Measurements from ENCODE around the gene CPVL.
"Not testable (repeated sequence)": the region's sequence is repeated elsewhere in the genome, so short reads cannot be mapped to it uniquely, and the experiment has no call there.

The CPVL gene

DNA sequence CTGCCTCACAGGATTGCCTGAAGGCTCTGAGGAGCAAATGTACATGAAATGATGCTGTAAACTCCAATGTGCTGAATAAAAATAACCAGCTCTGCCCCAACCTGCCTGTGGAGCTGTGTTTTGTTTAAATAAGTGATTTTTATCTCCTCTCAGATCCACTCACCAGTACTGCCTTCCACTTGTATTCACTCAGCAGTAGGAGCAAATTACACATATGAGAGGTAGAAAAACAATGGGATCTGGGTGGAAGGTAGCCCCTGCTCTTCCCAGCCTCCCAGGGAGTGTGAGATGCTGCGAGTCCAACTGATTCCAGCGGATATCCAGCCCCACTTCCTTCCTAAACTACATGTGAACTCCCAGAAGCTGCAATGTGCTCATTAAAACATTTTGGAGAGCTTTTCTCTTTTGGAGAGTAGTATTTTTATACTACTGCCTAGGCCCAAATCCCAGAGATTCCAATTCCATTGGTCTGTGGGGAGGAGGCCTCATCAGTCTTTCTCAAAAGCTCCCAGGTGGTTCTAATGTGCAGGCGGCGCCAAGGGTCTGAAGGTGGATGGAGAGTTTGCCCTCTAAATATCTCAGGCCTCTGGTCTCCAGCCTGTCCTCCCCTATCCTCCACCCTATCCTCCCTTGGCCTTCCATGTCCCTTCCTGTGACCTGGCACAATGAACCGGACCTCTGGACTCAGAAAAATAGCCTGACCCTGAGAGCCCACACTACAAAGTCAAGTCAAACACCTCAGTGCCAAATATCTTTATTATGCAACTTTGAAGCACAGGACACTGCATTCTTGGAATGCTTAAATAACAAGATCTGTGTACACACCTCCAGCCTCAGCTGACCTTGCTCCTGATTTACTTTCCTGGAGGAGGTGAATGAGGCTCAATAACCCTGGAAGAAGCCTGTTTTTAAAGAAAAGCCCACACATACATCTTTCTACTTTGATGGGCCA, 46.2 kb downstream of the CPVL start:
- TF ChIP-seq, protein P1, sequence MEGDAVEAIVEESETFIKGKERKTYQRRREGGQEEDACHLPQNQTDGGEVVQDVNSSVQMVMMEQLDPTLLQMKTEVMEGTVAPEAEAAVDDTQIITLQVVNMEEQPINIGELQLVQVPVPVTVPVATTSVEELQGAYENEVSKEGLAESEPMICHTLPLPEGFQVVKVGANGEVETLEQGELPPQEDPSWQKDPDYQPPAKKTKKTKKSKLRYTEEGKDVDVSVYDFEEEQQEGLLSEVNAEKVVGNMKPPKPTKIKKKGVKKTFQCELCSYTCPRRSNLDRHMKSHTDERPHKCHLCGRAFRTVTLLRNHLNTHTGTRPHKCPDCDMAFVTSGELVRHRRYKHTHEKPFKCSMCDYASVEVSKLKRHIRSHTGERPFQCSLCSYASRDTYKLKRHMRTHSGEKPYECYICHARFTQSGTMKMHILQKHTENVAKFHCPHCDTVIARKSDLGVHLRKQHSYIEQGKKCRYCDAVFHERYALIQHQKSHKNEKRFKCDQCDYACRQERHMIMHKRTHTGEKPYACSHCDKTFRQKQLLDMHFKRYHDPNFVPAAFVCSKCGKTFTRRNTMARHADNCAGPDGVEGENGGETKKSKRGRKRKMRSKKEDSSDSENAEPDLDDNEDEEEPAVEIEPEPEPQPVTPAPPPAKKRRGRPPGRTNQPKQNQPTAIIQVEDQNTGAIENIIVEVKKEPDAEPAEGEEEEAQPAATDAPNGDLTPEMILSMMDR (IDR thresholded peaks at IDR 0.05), result no peak
- intact Hi-C loops (cut with DNase I; ENCODE audit: low total_unique reads), result no loop called here
- Histone ChIP-seq H3K4me3 (no peak overlapping the region), H3K27ac (no peak overlapping the region), H3K27me3 (no peaks in the 10 kb centered on the region), H3K9me3 (no peaks in the 10 kb centered on the region), H3K4me1 (peaks cover 0 to 6% (median 0%) of the 10 kb centered on the region in 4 donors), H3K36me3 (no peaks in the 10 kb centered on the region)
- no peak for DNase-seq

DNA sequence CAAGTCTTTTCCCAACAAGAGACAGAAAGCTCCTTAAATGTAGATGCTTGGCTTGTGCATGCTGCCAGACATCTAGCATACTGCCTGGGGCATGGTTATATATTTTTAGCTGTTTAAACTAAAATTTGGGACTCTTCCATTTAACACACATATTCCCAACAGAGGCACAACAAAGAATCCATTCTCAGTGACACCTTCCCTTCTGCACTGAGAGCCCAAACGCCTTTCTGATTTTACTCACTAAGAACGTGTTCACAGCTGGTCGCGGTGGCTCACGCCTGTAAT, 49.9 kb downstream of the CPVL start:
- no peaks in the 10 kb centered on the region for H3K9me3 ChIP-seq
- no peak overlapping the region for H3K27ac ChIP-seq
- H3K4me3 ChIP-seq, result no peak overlapping the region
- DNase-seq, result no peak
- no peaks in the 10 kb centered on the region for H3K36me3 ChIP-seq
- intact Hi-C loops (cut with DNase I; ENCODE audit: low total_unique reads), result no loop called here
- H3K27me3 ChIP-seq, result no peaks in the 10 kb centered on the region
- TF ChIP-seq, protein P1 (IDR thresholded peaks at IDR 0.05), result no peak
- peaks cover 0 to 7% (median 3%) of the 10 kb centered on the region in 4 donors for H3K4me1 ChIP-seq

DNA sequence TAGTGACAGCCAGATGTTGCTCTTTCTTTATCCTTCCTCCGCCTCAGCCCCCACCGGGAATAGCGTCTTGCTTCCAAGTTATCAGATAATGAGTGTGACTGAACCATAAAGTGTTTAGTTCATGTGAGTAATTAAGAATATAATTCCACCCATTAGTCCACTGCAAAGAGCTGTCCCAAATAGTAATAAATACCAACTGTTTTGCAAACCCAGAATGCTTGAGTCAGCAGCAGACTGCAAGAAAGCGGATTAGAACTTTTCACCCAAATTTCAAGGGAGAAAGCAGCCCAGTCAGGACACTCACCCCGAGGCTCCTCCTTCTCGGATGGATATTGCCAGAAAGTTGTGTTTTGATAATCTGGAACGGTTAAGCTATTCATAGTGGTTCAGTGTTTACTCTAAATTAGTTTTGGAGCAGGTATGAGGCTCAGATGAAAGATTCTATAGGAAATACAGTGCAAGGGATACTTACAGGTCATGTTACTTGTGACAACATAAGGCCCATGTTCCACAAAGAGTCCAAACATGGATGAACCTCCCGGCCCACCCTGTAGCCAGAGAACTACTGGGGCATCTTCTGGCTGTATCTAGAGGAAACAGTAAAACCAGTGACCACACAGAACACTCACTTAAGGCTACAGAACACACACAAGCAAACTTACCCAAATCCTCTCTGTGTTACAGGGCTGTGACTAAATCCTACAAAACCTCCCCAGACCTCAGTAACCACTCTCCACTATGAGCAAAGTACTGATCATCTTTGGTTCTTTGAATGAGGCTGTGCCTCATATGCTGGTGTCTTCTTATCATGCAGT, 50.5 kb downstream of the CPVL start:
- no peak for DNase-seq
- no peak overlapping the region for H3K27ac ChIP-seq
- peaks cover 0 to 13% (median 5%) of the 10 kb centered on the region in 4 donors for H3K4me1 ChIP-seq
- intact Hi-C loops (cut with DNase I; ENCODE audit: low total_unique reads), result no loop called here
- no peaks in the 10 kb centered on the region for H3K36me3 ChIP-seq
- H3K4me3 ChIP-seq, result no peak overlapping the region
- H3K27me3 ChIP-seq, result no peaks in the 10 kb centered on the region
- H3K9me3 ChIP-seq, result no peaks in the 10 kb centered on the region
- TF ChIP-seq, protein P1 (IDR thresholded peaks at IDR 0.05), result no peak

DNA sequence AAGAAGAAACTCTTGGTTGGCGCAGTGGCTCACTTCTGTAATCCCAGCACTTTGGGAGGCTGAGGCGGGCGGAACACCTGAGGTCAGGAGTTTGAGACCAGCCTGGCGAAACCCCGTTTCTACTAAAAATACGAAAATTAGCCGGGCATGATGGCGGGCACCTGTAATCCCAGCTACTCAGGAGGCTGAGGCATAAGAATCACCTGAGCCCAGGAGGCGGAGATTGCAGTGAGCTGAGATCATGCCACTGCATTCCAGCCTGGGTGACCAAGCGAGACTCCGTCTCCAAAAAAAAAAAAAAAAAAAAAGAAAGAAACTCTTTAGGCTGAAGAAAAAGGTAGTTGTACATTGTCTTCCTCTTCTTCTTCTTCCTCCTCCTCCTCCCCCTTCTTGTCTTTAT, 53.2 kb downstream of the CPVL start:
- H3K27ac ChIP-seq; DNase-seq; intact Hi-C loops (cut with DNase I; ENCODE audit: low total_unique reads); H3K27me3 ChIP-seq; H3K36me3 ChIP-seq; H3K4me3 ChIP-seq; H3K9me3 ChIP-seq: not testable (repeated sequence)
- peaks cover 0 to 15% (median 4%) of the 10 kb centered on the region in 4 donors for H3K4me1 ChIP-seq

DNA sequence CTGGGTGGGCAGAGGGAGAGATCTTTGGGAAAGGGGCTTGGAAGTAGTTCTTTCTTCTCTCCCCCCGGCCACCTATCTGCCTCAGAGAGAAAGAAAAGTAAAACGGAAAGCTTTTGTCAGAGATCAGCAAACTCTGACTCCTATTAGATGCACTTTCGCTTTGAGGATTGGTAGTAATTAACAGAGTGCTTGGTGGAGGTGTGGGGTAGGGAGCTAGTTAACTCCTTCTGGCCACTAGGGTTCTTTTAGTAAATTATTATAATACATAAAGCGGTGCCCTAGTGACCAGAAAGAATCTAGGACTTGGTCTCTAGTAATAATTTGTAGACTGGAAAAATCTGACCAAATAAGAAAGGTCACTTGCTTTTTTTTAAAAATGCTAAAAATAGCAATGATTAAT, 54.6 kb downstream of the CPVL start:
- peak overlapping the region in 1 of 2 donors; percentile 58 for H3K27ac ChIP-seq
- intact Hi-C loops (cut with DNase I; ENCODE audit: low total_unique reads), result no loop called here
- DNase-seq, result no peak
- TF ChIP-seq, protein P1 (IDR thresholded peaks at IDR 0.05), result no peak
- H3K4me3 ChIP-seq, result peak overlapping the region; percentile 36
- H3K4me1 ChIP-seq, result peaks cover 0 to 27% (median 10%) of the 10 kb centered on the region in 4 donors
- no peaks in the 10 kb centered on the region for H3K27me3 ChIP-seq
- H3K36me3 ChIP-seq, result no peaks in the 10 kb centered on the region
- no peaks in the 10 kb centered on the region for H3K9me3 ChIP-seq
